ENCODE measurements around the gene ARRB1.

ARRB1 gene

DNA sequence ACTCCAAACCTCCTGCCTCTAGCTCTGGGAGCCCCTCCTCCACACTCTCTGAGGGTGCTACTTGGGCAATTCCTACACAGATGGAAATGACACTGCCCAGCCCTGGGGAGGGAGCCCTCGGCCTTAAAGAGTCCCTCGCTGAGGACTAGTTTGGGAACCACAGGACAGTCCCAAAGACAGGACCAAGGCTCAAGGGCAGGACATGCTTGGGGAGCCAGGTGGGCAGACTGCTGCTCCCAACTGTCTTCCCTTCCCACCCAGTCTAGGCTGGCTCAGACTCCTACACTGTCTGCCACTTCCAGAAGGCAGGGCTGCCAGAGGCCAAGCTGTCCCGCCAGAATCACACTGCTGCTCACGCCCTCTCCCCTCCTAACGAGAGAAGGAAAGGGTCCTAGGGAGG, 9.8 kb downstream of the ARRB1 start:
- H3K27ac ChIP-seq (ENCODE audit: poor library complexity, severe bottlenecking): no peak overlapping the region
- no peak for DNase-seq (ENCODE audit: low spot score)

DNA sequence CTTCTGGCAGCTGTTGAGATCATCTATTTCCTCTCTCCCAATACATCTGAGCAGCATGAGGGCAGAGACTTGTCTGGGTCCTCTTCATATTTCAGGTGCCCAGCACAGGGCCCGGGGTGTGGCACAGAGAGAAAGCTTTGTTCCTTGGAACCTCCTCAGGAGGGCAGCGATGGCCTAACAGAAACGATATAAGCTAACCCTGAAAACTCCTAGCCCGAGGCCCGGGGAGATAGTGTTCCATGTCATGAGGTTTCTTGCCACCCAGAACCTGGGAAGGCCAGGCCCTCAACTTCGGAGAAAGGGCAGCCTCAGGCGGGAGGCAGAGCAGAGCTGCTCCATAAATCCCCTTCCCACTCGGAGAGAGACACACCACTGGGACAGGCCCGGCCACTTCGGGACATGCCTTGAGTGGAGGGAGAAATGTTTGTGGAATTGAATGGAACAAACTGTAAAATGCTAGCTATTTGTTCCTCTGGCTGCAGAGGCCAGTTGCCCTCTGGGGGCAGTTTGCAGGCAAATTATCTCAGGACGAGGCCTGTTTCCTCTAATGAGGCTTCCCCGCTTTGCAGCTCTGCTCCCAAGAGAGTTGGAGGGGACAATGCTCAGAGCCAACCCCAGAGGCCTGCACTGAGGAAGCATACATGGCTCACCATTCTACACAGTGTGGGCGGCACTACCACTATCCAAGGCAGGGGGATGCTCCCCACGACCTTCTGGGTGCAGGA, 11.6 kb downstream of the ARRB1 start:
- Histone ChIP-seq H3K4me1 (ENCODE audit: insufficient read depth, poor library complexity, severe bottlenecking) (peaks cover 4% of the 10 kb centered on the region), H3K4me3 (ENCODE audit: severe bottlenecking) (no peak overlapping the region), H3K27me3 (ENCODE audit: insufficient read depth, poor library complexity, severe bottlenecking) (no peaks in the 10 kb centered on the region), H3K9me3 (ENCODE audit: severe bottlenecking) (no peaks in the 10 kb centered on the region), H3K36me3 (ENCODE audit: low read depth) (no peaks in the 10 kb centered on the region), H3K27ac (ENCODE audit: poor library complexity, severe bottlenecking) (no peak overlapping the region)
- no peak for DNase-seq (ENCODE audit: low spot score)
- TF ChIP-seq, protein P1, sequence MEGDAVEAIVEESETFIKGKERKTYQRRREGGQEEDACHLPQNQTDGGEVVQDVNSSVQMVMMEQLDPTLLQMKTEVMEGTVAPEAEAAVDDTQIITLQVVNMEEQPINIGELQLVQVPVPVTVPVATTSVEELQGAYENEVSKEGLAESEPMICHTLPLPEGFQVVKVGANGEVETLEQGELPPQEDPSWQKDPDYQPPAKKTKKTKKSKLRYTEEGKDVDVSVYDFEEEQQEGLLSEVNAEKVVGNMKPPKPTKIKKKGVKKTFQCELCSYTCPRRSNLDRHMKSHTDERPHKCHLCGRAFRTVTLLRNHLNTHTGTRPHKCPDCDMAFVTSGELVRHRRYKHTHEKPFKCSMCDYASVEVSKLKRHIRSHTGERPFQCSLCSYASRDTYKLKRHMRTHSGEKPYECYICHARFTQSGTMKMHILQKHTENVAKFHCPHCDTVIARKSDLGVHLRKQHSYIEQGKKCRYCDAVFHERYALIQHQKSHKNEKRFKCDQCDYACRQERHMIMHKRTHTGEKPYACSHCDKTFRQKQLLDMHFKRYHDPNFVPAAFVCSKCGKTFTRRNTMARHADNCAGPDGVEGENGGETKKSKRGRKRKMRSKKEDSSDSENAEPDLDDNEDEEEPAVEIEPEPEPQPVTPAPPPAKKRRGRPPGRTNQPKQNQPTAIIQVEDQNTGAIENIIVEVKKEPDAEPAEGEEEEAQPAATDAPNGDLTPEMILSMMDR (IDR thresholded peaks at IDR 0.05; ENCODE audit: poor library complexity, severe bottlenecking): no peak
- ATAC-seq (ENCODE audit: low read depth): no peak; the same call in 2 of the 3 replicates

More for the DNA sequence above, 9.8 kb downstream of the ARRB1 start:
- H3K4me1 ChIP-seq (ENCODE audit: insufficient read depth, poor library complexity, severe bottlenecking): peaks cover 4% of the 10 kb centered on the region
- H3K27me3 ChIP-seq (ENCODE audit: insufficient read depth, poor library complexity, severe bottlenecking): no peaks in the 10 kb centered on the region
- no peaks in the 10 kb centered on the region for H3K9me3 ChIP-seq (ENCODE audit: severe bottlenecking)
- no peak for ATAC-seq (ENCODE audit: low read depth)
- TF ChIP-seq, protein P1 (IDR thresholded peaks at IDR 0.05; ENCODE audit: poor library complexity, severe bottlenecking): no peak
- H3K4me3 ChIP-seq (ENCODE audit: severe bottlenecking): no peak overlapping the region
- no peaks in the 10 kb centered on the region for H3K36me3 ChIP-seq (ENCODE audit: low read depth)

DNA sequence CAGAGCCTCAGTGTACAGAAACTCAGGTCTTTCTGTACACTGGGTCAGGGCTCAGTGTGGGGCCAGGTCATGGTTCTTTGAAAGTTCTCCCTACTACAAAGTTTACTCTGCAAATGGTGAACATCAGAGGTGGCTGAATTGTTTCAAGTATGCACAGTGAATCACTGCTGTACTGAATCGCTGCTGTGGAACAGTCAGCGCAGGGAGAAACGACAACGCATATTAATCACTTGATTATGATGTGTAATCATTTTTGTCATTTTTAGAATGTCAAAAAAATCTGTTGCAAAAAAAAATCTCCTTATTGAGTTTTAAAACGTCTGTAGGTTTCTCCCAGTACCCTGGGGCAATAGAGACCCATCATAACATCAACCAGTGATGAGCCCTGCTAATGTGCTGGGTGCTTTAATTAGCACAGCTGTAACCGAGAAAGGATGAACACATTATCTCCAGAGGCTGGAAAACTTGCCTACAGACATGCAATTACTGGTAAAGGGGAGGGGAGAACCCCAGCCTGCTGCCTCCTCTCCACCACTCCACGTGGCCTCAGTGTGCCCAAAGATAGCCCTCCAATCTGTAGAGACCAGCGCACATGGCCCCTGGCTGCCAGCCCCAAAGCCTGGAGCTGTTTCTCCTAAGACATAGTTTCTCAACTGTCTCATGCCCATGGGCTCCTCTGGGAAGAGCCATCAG, 12.8 kb downstream of the ARRB1 start:
- no peak overlapping the region for H3K27ac ChIP-seq (ENCODE audit: poor library complexity, severe bottlenecking)

DNA sequence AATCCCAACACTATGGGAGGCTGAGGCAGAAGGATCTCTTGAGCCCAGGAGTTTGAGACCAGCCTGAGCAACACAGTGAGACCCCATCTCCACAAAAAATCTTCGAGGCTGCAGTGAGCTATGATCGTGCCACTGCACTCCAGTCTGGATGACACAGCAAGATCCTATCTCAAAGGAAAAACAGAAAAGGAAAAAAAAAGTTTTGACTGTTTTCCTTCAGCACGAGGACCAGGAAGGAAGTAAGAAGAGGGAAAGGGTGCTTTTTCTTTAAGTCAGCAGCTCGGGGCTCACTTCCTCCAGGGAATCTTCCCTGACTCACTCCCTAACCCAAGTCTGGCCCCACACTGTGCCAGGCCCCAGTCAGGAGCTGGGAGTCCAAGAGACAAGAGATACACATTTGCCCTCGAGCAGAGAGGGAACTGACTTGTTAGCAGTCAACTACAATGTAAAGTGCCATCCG, 14.2 kb downstream of the ARRB1 start:
- Histone ChIP-seq H3K4me1 (ENCODE audit: insufficient read depth, poor library complexity, severe bottlenecking) (peaks cover 4% of the 10 kb centered on the region), H3K27me3 (ENCODE audit: insufficient read depth, poor library complexity, severe bottlenecking) (no peaks in the 10 kb centered on the region), H3K9me3 (ENCODE audit: severe bottlenecking) (no peaks in the 10 kb centered on the region), H3K27ac (ENCODE audit: poor library complexity, severe bottlenecking) (no peak overlapping the region), H3K4me3 (ENCODE audit: severe bottlenecking) (no peak overlapping the region), H3K36me3 (ENCODE audit: low read depth) (no peaks in the 10 kb centered on the region)
- DNase-seq (ENCODE audit: low spot score) (no peak), ATAC-seq (ENCODE audit: low read depth) (peak; percentile 35; the same call in 2 of the 3 replicates)
- TF ChIP-seq, protein P1 (IDR thresholded peaks at IDR 0.05; ENCODE audit: poor library complexity, severe bottlenecking): no peak

More for the DNA sequence above, 12.8 kb downstream of the ARRB1 start:
- H3K4me1 ChIP-seq (ENCODE audit: insufficient read depth, poor library complexity, severe bottlenecking): peaks cover 4% of the 10 kb centered on the region
- H3K9me3 ChIP-seq (ENCODE audit: severe bottlenecking): no peaks in the 10 kb centered on the region
- no peaks in the 10 kb centered on the region for H3K36me3 ChIP-seq (ENCODE audit: low read depth)
- DNase-seq (ENCODE audit: low spot score) (no peak), ATAC-seq (ENCODE audit: low read depth) (no peak)
- H3K27me3 ChIP-seq (ENCODE audit: insufficient read depth, poor library complexity, severe bottlenecking): no peaks in the 10 kb centered on the region
- TF ChIP-seq, protein P1 (IDR thresholded peaks at IDR 0.05; ENCODE audit: poor library complexity, severe bottlenecking): no peak
- H3K4me3 ChIP-seq (ENCODE audit: severe bottlenecking): no peak overlapping the region
